ENCODE data around the gene KDM5B. TPM values are rescaled to one million over a fixed set of nuclear protein-coding genes. Genes with fewer than 3 reads are reported as not detected.
A peak's percentile ranks its signal among the peaks of the same experiment; 100 is the strongest.

KDM5B gene
- total and polyA plus RNA-seq, 2 donors from 2014 or later: 10.7 to 55.5 TPM

DNA sequence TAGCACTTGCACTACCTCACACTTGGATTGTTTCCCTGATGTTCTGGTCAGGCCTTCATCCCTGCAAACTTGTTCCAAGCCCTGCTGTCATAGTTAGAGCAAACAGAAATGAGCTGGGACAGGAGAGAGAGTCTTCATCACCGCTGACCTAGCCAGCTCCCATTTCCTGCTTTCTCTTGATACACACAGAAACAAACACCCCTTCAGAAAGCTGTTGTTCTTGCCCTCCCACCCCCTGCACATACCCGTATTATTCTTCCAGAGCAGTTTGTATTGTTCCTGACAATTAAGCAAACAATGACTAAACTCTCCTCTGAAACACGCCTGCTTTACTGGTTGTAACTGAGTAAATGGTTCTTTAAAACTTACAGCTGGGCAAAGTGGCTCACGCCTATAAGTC lies 95.1 kb downstream of the KDM5B start:
- Histone ChIP-seq H3K36me3 (ENCODE audit: control insufficient read depth in 2 of 3, insufficient read depth in 3 of 3, low read length in 3 of 3) (no peaks in the 10 kb centered on the region), H3K27ac (ENCODE audit: low read depth in 2 of 2, low read length in 2 of 2) (no peak overlapping the region), H3K27me3 (ENCODE audit: control insufficient read depth, insufficient read depth, low read length) (peaks cover 3% of the 10 kb centered on the region), H3K4me3 (ENCODE audit: low read length in 3 of 3) (no peak overlapping the region), H3K9ac (ENCODE audit: low read length in 3 of 3) (no peak overlapping the region), H3K9me3 (ENCODE audit: control insufficient read depth in 2 of 3, insufficient read depth in 1 of 3, low read length in 3 of 3) (no peaks in the 10 kb centered on the region), H3K4me1 (ENCODE audit: control insufficient read depth in 2 of 3, insufficient read depth in 2 of 3, low read depth in 1 of 3, low read length in 3 of 3) (peaks cover 0 to 2% (median 0%) of the 10 kb centered on the region in 3 donors)
- intact Hi-C loops (cut with DNase I): loop anchor here (10.0 kb wide), 1 partner anchor 528 kb away; no protein-coding TSS in a partner anchor
- FAIRE-seq (no peak), DNase-seq (no peak)
- TF ChIP-seq, protein P1, sequence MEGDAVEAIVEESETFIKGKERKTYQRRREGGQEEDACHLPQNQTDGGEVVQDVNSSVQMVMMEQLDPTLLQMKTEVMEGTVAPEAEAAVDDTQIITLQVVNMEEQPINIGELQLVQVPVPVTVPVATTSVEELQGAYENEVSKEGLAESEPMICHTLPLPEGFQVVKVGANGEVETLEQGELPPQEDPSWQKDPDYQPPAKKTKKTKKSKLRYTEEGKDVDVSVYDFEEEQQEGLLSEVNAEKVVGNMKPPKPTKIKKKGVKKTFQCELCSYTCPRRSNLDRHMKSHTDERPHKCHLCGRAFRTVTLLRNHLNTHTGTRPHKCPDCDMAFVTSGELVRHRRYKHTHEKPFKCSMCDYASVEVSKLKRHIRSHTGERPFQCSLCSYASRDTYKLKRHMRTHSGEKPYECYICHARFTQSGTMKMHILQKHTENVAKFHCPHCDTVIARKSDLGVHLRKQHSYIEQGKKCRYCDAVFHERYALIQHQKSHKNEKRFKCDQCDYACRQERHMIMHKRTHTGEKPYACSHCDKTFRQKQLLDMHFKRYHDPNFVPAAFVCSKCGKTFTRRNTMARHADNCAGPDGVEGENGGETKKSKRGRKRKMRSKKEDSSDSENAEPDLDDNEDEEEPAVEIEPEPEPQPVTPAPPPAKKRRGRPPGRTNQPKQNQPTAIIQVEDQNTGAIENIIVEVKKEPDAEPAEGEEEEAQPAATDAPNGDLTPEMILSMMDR (IDR thresholded peaks at IDR 0.05; ENCODE audit: borderline replicate concordance, extremely low read depth, insufficient read depth): no peak

DNA sequence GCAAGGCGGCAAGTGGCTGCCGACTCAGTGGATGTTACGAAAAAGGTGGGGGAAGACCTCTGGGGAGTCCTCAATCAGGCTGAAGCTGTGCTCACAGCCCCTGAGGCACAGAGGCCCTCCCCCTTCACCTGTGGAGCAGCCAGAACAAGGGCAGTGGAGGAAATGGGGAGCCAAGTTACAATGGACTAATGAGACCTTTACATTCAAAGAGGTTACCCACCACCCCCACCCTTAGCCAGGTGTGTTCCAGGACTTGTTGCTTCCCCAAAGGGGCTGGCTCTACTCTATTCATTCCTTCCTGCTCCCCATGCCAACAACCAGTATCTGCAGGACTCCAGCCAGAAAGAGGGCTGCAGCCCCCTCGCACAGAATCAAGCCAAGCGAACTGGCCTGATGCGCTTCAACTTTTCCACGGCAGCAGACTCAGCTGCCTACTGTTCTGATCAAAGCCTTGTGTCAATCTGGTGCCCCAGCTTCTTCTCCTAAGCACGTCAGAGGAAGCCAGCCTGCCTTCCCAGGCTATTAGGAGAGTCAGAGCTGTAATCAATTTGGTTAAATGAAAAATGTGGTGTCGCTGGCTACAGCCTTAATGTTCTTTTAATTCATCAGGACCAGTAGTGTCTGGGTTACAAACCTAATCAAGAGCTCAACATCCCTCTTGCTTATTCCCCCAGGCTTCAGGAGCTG lies 96.1 kb downstream of the KDM5B start:
- Histone ChIP-seq H3K9ac (ENCODE audit: low read length in 3 of 3) (no peak overlapping the region), H3K9me3 (ENCODE audit: control insufficient read depth in 2 of 3, insufficient read depth in 1 of 3, low read length in 3 of 3) (no peaks in the 10 kb centered on the region), H3K27me3 (ENCODE audit: control insufficient read depth, insufficient read depth, low read length) (peaks cover 7% of the 10 kb centered on the region), H3K4me1 (ENCODE audit: control insufficient read depth in 2 of 3, insufficient read depth in 2 of 3, low read depth in 1 of 3, low read length in 3 of 3) (peaks cover 0 to 2% (median 0%) of the 10 kb centered on the region in 3 donors), H3K36me3 (ENCODE audit: control insufficient read depth in 2 of 3, insufficient read depth in 3 of 3, low read length in 3 of 3) (no peaks in the 10 kb centered on the region), H3K27ac (ENCODE audit: low read depth in 2 of 2, low read length in 2 of 2) (no peak overlapping the region), H3K4me3 (ENCODE audit: low read length in 3 of 3) (no peak overlapping the region)
- DNase-seq (no peak), FAIRE-seq (no peak)
- intact Hi-C loops (cut with DNase I): loop anchor here (10.0 kb wide), 1 partner anchor 527 kb away; no protein-coding TSS in a partner anchor
- TF ChIP-seq, protein P1 (IDR thresholded peaks at IDR 0.05; ENCODE audit: borderline replicate concordance, extremely low read depth, insufficient read depth): no peak

DNA sequence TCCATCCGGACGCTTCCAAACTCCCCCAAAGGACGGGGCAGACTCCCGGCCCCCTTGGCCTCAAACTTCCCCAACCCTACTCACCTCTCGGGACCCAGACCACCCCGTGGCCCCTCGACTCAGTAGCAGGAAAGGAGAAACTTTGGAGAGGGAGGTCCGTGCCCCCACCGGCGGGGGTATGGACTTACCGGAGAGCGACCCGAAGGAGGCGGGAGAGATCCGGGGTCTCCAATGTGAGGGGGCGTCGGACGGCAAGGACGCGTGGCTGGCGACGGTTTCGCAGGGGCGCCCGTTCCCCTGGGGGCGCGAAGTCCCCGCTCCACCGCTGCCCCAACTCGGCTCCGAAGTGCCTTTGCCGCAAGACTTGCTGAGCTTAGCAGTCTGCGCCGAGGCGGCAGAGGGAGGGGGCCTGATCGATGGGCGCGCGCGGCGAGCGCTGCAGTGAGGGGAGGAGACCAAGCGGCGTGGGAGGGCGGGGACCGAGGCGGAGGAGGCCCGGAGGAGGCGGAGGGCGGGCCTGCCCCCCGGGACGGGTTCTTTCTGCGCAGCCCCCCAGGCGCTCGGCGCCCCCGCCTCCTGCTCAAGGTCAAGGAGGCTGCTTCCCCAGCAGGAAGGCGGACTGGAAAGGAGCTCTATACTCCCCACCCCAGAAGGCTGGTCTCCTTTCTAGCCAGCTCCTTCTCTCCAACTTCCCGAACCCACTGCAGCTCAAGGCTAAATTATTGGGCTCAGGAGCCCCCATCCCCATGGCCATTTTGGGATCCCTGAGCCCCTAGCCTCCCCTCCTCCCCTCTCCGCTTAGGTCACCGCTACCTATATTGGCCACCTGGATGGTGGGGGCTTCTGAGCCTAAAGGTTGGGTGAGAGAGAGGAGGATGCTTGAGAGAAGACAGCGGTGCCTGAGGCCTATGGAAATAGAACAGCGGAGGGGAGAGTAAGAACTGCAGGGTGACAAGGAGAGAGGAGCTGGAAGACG lies 97.9 kb downstream of the KDM5B start, which contains the start of gene SYT2:
Gene SYT2, minus strand, starts transcription at position 385 of the 976 bp plus-strand sequence. CDS start 104,682 bp downstream, outside the sequence.
- no peak within 1 kb of the TSS for H3K27ac ChIP-seq (ENCODE audit: low read depth in 2 of 2, low read length in 2 of 2)
- intact Hi-C loops (cut with DNase I): loop anchor here (10.0 kb wide), 1 partner anchor 526 kb away; no protein-coding TSS in a partner anchor
- H3K27me3 ChIP-seq (ENCODE audit: control insufficient read depth, insufficient read depth, low read length): peaks cover 7% of the 10 kb centered on the region
- H3K9ac ChIP-seq (ENCODE audit: low read length in 3 of 3): no peak within 1 kb of the TSS
- H3K9me3 ChIP-seq (ENCODE audit: control insufficient read depth in 2 of 3, insufficient read depth in 1 of 3, low read length in 3 of 3): no peaks in the 10 kb centered on the region
- TF ChIP-seq, protein P1 (IDR thresholded peaks at IDR 0.05; ENCODE audit: borderline replicate concordance, extremely low read depth, insufficient read depth): no peak
- peak within 1 kb of the TSS in 1 of 3 donors; percentile 39 for H3K4me3 ChIP-seq (ENCODE audit: low read length in 3 of 3)
- peaks cover 0 to 2% (median 0%) of the 10 kb centered on the region in 3 donors for H3K4me1 ChIP-seq (ENCODE audit: control insufficient read depth in 2 of 3, insufficient read depth in 2 of 3, low read depth in 1 of 3, low read length in 3 of 3)
- DNase-seq (peak; percentile 60 to 82 (median 82)), FAIRE-seq (no peak)
- H3K36me3 ChIP-seq (ENCODE audit: control insufficient read depth in 2 of 3, insufficient read depth in 3 of 3, low read length in 3 of 3): no peaks in the 10 kb centered on the region

Data from kidney (tissue), 14 donors.